Measurements from ENCODE around the gene RNFT1. TPM values are rescaled to one million over a fixed set of nuclear protein-coding genes. Genes with fewer than 3 reads are reported as not detected.
"Not testable (repeated sequence)": the region's sequence is repeated elsewhere in the genome, so short reads cannot be mapped to it uniquely, and the experiment has no call there.

The RNFT1 gene, protein sequence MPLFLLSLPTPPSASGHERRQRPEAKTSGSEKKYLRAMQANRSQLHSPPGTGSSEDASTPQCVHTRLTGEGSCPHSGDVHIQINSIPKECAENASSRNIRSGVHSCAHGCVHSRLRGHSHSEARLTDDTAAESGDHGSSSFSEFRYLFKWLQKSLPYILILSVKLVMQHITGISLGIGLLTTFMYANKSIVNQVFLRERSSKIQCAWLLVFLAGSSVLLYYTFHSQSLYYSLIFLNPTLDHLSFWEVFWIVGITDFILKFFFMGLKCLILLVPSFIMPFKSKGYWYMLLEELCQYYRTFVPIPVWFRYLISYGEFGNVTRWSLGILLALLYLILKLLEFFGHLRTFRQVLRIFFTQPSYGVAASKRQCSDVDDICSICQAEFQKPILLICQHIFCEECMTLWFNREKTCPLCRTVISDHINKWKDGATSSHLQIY
- 18.2 and 18.9 TPM in 2 replicates for total RNA-seq

DNA sequence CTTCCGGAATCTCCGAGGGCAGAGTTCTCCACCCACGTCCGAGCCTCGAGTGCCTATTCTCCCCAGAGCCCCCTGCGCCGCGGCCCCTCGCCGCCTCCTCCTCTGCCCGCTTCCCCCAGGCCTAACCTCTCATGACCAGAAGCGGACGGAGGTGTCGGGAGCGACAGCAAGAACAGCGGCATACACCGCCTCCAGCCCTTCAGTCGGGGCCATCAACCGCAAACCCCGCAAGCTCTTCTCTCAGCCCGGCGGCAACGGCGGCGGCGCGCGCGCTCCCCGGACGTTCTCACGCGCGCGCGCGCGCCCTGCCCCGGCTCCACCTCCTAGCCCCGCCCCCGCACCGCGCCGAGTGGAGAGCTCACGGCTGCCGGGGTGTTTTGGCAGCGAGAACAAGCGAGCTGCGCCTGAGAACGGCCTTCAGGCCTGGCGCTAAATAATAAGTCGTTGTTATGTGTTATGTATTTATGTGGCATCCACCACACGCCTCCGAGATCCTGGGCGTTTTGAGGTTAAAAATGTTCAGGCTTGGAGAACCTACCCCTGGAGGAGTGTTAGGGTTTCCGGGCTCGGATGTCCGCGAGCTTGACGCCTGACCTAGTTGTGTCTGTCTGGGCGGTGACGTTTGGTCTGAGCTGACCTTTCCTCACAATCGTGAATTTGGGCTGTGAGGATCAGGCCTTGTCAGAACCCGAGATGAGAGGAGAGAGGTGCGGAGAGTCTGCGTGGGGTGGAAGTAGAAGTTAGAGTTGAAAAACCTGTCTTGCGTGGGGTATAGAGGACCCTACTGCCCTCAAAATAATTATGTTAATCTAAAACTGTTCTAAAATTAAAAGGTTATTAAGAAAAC lies at the start of gene RNFT1:
RNFT1 (minus strand) TSS at position 259 of the 847 bp plus-strand sequence; CDS start at position 182, 77 bp downstream.
- DNase-seq, result peak; percentile 83

DNA sequence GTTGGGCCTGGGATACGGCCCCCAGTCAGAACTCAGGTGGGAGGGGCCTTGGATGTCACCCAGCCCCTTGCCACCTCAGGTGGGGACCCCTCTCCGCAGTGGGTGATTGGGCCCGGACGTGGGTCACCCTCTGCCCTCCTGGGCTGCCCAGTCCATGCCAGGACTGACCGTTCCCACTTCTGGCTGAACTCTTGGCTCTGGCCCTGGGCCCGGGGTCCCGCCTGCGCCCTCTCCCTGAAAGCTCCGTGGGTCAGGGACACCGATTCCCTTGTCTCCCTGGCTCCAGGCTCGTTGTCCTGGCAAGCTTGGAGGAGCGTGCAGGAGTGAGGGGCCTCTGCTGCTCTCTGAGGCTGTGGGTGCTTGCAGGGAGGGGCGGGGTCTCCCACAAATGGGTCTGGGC lies 44.8 kb upstream of the RNFT1 start:
- DNase-seq, result not testable (repeated sequence)

DNA sequence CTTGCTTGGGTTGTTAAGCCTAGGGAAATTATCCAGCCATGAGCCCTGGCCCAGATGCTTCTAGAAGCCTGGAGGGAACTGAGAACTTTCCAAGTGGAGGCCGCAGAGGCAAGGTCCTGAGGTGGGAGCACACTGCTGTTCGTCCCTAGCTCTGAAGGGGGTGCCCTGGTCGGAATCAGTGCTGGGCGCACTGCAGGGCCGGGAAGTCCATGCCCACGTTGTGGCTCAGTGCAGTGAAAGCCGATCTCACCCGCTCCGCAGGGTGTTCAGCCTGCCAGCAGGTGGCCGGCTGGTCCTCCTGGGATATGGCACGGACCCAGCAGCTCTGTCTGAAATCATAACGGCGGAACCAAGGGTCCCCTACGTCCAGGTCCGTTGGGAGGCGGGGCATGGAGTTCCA lies 43.8 kb upstream of the RNFT1 start:
- not testable (repeated sequence) for DNase-seq

DNA sequence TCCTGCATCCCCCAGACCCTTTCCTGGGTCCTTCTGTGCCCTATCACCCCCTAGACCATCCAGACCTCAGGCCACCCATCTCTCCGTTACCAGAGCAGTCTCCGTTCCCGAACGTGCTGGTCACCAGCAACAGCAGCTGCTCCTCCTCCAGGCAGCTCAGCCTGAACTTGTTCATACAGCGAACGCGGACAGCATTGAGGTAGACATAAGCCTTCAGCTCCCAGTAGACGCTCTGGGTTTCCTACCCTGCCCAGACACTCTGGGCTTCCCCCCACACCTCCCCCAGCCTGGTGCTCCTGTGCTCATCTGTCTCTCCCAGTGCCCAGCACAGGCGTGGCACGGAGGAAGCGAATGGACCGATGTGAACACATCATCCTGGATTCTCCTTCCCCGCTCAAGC lies 41.6 kb upstream of the RNFT1 start:
- DNase-seq, result no peak

DNA sequence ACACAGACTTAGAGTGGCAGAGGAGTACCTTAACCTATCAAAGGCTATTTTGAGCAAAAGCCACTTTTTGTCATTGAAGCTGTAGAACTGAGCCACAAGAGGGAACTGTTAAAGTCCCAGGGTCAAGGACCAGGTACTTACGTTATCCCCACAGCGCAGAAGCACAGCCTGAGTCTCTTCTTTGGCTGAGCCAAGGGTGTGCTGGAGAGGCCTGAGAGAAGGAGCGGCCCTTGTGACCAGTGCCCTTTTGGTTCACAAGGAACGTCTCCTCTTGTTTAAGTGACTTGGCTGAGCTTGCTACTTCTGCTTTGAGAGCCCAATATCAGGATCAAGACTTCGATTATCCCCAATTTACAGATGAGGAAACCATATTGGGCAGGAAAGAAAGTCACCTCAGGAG lies 40.0 kb upstream of the RNFT1 start:
- DNase-seq, result not testable (repeated sequence)

DNA sequence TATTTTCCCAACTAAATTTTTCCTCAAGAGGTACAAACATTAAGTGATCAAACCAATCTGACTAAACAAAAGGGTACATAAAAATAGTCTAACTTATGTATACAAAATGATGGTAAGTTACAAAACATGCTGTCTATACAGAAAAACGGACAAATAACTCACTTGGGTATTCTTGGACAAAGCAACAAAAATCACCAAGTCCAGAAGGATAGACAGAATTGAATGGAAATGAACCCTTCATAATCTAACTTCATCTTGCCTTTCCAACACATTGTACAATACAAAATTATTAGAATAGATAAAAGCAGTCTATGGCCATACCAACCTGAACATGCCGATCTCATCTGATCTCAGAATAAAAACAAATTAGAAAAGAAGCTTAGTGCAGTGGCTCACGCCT lies 37.9 kb upstream of the RNFT1 start:
- not testable (repeated sequence) for DNase-seq

DNA sequence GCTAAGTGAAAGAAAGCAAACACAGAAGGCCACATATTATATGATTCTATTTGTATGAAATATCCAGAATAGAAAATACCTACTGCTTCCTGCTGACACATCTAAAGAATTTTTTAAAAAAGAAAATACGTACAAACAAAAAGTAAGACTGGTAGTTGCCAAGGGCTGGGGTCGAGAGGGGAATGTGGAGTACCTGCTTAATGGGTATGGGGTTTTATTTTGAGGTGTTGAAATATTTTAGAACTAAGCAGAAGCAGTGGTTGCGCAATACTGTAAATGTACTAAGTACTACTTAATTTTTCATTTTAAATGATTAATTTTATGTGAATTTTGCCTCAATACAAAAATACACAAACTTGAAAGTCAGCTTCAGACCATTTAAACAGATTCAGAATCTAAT lies 32.1 kb upstream of the RNFT1 start:
- not testable (repeated sequence) for DNase-seq

DNA sequence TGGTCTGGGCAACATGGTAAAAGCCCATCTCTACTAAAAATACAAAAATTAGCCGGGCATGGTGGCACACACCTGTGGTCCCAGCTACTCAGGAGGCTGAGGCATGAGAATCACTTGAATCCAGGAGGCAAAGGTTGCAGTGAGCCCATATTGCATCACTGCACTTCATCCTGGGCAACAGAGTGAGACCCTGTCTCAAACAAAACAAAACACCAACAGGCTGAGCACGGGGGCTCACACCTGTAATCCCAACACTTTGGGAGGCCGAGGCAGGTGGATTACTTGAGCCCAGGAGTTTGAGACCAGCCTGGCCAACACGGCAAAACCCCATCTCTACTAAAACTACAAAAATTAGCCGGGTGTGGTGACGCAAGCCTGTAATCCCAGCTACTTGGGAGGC lies 10.6 kb upstream of the RNFT1 start:
- DNase-seq, result not testable (repeated sequence)

DNA sequence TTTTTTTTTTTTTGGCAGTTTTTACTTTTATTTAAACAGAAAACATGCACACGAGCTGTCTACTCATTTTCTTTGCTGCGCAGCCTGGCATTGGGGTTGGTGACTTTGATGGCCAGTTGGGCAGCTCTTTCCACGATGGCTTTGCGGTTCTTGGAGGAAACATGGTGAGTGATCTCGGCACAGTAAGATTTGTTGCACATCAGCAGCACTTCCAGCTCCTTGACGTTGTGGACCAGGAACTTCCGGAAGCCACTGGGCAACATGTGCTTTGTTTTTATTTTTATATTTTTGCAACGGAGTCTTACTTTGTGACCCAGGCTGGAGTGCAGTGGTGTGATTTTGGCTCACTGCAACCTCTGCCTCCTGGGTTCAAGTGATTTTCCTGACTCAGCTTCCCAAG lies 8.9 kb upstream of the RNFT1 start:
- not testable (repeated sequence) for DNase-seq

DNA sequence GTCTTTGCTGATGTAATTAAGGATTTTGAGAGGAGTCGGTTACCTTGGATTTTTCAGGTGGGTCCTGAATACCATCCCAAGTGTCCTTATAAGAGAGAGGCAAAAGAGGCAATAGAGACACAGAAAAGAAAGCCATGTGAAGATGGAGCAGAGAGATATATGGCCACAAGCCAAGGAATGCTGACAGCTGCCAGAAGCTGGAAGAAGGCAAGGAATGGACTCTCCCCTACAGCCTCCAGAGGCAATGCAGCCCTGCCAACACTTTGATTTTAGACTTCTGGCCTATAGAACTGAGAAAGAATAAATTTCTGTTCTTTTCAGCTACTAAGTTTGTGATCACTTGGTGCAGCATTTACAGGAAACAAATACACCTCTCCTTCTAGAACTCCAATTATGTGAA lies 8.2 kb upstream of the RNFT1 start:
- no peak for DNase-seq

DNA sequence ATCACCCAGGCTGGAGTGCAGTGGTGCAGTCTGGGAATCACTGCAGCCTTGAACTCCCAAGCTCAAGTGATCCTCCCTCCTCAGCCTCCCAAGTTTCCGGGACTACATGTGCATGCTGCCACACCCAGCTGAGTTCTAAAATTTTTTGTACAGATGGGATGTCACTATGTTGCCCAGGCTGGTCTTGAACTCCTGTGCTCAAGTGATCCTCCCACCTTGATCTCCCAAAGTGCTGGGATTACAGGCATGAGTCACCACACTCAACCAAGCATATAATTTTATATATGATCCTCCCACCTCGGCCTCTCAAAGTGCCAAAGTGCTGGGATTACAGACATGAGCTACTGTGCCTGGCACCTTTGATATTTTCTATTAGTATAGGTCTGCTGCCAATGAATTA lies 7.2 kb upstream of the RNFT1 start:
- not testable (repeated sequence) for DNase-seq

DNA sequence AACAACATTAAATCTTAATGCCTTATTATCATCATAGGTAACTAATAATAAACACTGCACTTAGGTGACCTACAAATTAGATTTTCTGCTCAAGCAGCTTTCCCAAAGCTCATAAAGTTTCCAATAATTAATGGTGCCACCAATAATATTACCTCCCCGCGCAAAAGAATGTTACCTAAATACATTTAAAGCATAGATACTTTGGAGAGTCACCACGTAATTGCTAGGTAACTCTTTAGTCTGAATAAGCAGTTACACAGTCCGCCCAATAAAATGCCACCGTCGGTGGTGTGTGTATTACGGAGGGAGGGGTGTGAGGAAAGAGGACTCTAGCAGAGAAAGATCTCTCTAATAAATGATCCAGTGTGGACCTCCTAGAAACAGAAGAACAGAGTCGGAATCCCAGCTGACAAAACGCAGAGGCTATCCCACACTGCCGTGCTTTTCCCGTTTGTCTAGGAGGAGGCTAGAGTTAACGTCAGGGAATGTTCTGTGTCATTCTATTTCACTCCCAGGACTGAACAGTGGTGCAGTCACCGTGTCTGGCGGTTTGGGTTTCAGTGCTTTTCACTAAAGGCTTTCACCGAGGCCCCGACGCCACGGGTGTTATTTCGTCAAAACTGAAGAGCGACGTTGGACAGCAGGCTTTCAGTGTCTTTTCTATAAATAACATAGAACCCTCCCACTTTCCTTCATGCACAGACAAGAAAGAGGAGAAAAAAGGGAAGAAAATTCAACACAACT lies 630 bp downstream of the RNFT1 start:
- peak; percentile 60 for DNase-seq

DNA sequence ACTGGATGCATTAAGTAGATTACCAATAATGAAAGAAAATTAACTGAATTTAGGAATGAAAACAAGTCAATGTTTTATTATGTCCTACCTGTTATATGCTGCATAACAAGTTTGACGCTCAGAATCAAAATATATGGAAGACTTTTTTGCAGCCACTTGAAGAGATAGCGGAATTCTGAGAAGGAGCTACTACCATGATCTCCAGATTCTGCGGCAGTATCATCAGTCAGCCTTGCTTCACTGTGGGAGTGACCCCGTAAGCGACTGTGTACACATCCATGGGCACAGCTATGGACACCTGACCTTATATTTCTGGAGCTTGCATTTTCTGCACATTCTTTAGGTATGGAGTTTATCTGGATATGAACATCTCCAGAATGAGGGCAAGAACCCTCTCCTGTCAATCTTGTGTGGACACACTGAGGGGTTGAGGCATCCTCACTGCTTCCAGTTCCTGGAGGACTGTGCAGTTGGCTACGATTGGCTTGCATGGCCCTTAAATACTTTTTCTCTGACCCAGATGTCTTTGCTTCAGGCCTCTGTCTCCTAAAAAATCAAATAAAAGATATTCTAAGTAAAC lies 1.7 kb downstream of the RNFT1 start:
- no peak for DNase-seq

DNA sequence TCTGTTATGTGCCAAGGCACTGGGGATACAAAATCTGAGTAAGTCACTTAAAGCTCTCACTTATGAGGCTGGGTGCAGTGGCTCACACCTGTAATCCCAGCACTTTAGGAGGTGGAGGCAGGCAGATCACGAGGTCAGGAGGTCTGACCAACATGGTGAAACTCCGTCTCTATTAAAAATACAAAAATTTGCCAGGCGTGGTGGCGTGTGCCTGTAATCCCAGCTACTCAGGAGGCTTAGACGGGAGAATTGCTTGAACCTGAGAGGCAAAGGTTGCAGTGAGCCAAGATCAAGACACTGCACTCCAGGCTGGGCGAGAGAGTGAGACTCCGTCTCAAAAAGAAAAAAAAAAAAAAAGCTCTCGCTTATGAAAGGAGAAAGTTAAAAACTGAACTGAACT lies 5.0 kb downstream of the RNFT1 start:
- DNase-seq, result not testable (repeated sequence)

DNA sequence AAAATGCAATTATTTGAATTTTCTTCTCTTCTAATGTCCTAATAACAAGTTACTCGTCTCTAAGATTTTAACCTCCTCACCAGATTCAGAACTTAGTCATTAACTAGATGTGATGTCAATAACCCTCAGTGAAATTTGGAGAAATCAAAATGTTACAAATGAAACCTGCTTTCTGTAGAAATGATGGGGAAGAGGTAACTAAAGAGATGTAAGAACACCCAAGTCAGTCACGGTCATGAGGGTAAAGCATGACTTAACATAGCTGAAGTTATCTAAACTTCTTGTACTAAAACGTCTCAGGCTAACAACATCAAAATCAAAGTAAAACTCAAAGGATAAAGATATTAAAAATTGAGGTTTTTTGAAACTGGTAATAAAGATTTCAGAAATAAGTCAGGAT lies 9.7 kb downstream of the RNFT1 start:
- no peak for DNase-seq

DNA sequence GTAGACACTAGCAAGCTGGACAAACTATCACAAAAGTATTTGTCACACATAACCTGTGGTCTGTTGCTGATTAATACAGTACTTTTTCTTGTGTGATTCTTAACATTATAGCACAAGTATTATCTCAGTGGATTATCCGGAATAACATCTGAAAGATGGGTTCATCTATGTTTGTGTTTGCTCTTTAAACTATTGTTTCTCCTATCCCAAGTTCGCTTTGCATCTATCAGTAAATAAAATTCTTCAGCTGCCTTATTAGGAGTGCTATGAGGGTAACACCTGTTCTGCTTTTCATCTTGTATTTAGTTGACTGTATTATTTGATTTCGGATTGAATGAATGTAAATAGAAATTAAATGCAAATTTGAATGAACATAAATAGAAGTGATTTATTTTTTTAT lies 14.5 kb downstream of the RNFT1 start:
- DNase-seq, result no peak

DNA sequence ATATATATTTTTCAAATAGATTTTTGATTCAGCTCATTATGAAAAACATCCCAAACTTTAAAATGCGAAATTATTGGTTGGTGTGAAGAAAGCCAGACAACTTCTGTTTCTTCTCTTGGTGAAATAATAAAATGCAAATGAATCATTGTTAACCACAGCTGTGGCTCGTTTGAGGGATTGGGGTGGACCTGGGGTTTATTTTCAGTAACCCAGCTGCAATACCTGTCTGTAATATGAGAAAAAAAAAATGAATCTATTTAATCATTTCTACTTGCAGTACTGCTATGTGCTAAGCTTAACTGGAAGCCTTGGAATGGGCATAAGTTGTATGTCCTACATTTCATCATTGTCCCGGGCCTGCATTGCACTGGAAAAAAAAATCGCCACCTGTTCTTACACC lies 17.2 kb downstream of the RNFT1 start:
- DNase-seq, result not testable (repeated sequence)

DNA sequence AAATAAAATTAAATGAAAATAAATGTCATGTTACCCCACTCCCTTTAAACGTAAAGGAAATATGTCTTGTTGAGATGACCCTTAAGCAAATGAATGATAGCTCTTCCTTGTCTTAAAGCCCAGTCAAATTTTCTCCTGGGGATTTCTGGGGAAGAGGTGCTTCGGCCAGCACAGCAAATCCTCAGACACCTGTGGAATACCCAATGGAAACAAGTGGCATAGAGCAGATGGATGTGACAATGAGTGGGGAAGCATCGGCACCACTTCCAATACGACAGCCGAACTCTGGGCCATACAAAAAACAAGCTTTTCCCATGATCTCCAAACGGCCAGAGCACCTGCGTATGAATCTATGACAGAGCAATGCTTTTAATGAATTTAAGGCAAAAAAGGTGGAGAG lies 18.1 kb downstream of the RNFT1 start:
- not testable (repeated sequence) for DNase-seq

DNA sequence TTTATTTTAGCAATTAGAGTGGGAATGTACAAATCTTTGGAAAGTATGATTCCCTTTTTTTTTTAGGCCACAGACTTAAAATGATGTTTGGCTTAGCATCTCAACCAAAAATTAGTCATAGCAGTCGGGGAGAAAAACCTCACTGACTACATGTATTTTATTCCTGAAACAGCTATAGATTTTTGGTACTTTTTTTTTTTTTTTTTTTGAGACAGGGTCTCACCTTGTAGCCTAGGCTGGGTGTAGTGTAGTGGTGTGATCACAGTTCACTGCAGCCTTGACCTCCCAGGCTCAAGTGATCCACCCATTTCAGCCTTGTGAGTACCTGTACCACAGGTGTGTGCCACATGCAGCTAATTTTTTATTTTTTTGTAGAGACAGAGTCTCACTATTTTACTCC lies 23.4 kb downstream of the RNFT1 start:
- DNase-seq, result no peak

DNA sequence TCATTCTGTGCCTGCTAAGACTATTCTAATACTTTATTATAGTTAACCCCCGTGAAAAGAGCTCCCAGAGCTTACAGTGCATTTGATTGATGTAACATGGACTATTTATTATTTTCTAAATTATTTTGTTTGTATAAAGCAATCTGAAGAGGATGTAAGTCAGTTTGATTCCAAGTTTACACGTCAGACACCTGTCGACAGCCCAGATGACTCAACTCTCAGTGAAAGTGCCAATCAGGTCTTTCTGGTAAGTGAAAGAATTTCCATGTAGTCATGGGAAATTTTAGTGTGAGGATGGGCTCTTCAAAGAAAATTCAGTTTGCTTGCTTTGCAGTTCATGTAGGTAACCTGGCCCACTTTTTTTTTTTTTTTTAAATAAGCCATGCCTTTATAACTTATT lies 23.8 kb downstream of the RNFT1 start:
- peak; percentile 2 for DNase-seq

DNA sequence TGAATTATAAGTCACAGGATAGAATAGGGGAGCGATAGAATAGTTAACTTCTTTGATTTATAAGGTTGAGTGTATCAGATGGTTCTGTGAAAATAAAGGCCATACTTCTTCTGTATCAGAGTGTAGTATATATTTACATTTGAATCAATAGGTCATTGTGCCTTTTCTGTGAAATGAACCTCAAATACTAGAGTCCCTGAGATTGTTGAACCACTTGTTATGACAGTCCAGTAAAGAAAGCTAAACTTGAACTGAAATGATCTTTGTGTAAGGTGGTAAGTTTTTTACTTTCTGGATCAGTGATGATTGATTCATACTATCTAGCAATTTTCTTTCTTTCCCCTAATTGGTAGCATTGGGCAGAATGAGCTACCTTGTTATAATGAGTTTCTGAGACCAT lies 31.2 kb downstream of the RNFT1 start:
- DNase-seq, result not testable (repeated sequence)

DNA sequence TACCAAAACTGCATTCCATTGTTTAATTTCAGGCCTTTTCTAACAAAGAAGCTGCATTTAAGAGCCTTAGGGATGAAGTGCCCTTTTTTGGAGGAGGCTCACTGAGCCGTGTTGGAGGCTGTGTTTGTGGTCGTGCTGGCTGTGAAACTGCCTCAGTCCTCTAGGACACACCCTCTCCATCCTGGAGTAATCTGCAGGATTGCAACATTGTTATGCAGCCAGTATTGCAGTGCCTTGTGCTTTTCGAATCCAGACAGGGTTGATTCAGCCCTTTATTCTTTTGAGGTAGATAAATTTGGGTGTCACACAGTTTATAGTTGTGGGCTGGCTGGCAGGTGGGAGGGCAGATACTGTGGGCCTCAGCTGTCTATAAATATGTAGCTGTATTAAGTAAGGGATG lies 33.8 kb downstream of the RNFT1 start:
- not testable (repeated sequence) for DNase-seq

DNA sequence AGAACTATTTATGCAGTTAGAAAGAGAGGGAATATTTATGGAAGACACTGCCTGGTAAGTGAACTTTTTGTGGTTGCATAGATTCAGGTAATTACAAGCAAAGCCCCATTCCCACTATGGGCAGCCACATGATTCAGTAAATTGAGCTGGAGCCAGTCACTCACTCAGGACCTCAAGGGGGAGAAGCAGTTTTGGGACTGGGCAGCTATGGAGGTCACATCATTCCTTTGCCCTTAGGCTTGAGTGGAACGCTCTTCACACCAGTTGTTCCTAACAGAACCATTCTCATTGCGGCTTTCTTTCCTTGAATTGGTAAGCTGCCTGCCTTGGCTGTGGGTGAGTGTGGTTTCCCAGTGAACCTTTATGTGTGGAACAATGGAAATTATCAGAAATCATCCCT lies 34.4 kb downstream of the RNFT1 start:
- DNase-seq, result not testable (repeated sequence)

Measured in dermis blood vessel endothelial cell (primary cell).